Right lobe of liver (tissue), 4 donors: ENCODE data around the gene FOXK2.

Experiments
- CTCF ChIP-seq, 4 donors: fragments of 200-600 bp in 3 of 4; fragments of 450-650 bp in 1 of 4; IDR thresholded peaks; one replicate each; pipeline versions ENCODE4 v1.5.1 to v1.8.0; 2016 to 2022; ENCODE audit warnings: antibody characterized with exemption in 4 of 4, mild to moderate bottlenecking in 2 of 4
- POLR2A ChIP-seq: fragments of 450-650 bp; IDR thresholded peaks from one replicate; pipeline ENCODE4 v1.6.1; 2017; ENCODE audit warnings: antibody characterized with exemption, mild to moderate bottlenecking
- donor health status: DM: no; HTN: no; CAD: no.
- donor health status: DM: no; HTN: no; CAD: no.
- donor health status: DM: no; HTN: yes; CAD: no.

DNA sequence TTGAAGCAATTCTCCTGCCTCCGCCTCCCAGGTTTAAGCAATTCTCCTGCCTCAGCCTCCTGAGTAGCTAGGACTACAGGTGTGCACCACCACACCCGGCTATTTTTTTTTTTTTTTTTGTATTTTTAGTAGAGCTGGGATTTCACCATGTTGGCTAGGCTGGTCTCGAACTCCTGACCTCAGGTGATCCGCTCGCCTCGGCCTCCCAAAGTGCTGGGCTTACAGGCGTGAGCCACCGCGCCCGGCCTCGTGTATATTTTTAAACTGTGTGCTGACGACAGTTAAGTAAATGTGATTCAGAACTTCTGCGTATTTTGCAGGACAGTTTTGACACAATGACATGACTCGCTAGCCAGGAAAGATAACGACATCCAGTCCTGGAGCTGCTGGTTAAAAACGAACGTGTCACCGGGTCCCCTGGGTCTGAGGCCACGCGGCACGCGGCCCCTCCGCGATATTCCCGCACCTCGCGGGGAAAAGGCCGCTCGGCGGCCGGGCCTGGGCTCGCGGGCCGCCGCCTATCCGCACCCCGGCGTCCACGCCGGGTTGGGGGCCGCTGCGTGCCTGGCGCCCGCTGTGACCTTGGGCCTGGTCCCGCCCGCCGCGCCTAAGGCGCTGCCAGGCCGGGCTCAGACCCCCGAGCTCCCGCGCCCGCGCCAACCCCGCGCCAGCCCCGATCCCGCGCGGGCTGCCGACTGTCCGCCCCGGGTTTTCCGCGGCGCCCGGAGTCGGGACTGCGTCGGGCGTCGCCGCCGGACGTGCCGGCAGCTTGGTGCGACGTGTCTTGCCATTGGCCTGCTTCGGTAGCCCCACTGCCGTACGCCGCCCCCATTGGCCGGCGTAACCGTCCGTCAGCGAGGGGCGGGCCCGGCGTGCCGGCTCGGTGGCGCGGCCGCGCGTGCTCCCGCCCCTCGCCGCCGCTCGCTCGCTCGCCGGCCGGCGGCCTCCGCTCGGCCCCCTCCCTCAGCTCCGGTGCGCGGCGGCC, at the start of gene FOXK2:
- no peak for TF ChIP-seq CTCF (IDR thresholded peaks at IDR 0.05)
- TF ChIP-seq POLR2A, result peak; percentile 89
